ENCODE measurements around the gene TIMM21.

Gene TIMM21

DNA sequence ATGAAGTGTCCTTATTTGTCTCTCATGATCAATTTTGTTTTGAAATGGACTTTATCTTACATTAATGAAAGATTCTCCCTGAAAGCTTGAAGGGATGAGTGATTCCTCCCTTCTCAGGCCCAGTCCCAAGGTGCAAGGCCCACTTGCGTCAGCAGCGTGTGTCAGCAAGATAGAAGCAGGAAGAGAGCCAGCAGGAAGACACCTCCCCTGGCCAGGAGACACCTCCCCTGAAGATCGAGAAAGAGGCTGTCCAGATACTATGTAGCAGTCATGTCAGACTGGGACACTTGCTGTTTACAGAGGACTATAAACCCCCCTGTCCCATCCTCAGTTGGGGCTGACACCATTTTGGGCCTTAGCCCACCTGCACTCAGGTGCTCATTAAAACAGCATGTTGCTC lies 38.3 kb downstream of the TIMM21 start:
- in situ Hi-C loops (cut with HindIII; ENCODE audit: low sequenced_read_pairs): no loop called here

DNA sequence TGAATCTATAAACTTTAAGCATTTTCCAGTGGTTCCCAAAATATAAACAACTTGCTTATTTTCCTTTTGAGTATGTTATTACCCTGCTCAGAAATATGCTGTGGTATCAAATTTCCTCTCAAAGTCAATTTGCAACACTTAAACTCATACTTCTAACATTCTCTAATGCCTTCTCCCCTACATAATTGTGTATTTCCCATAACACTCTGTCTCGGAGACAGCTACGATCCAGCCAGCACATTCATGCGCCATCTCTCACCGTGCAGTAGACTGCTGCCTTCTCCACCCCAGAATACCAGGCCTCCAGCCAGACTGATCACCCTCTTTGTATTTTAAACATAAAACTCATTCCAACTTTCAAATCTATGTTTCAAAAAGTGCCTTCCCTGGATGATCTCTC lies 41.8 kb downstream of the TIMM21 start:
- in situ Hi-C loops (cut with HindIII; ENCODE audit: low sequenced_read_pairs): no loop called here

DNA sequence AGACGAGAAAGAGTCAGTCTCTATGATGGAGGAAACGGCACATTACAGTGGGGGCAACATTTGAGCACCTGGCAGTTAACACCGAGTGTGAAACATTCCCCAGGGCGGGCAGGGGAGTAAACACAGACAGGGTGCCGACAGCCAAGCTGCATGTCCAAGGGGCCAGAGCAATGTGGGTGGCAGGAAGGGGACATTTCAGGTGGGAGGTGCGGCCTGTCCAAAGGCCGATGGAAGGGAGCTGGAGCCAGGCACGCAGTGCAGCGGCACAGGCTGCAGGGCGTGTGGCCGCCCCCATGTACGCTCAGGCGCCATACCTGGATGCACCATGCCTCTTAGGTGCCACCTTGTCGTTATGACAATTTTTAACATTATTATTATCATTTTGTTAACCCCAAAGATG lies 43.3 kb downstream of the TIMM21 start:
- in situ Hi-C loops (cut with HindIII; ENCODE audit: low sequenced_read_pairs): no loop called here

DNA sequence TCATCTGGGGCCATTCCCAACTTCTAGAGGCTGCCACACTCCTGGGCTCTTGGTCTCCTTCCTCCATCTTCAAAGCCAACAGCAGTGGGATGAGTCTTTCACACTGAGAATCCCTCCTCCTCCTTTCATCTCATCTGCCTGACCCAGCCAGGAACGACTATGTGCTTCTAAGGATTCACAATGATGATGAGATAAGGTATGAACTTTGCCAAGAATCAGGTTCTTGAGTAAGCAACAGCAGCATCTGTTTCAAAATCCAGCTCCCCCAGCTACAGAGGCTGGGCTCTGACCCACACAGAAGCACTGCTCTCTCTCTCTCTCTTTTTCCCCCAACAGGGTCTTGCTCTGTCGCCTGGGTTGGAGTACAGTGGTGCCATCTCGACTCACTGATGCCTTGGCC lies 46.4 kb downstream of the TIMM21 start:
- in situ Hi-C loops (cut with HindIII; ENCODE audit: low sequenced_read_pairs): no loop called here

DNA sequence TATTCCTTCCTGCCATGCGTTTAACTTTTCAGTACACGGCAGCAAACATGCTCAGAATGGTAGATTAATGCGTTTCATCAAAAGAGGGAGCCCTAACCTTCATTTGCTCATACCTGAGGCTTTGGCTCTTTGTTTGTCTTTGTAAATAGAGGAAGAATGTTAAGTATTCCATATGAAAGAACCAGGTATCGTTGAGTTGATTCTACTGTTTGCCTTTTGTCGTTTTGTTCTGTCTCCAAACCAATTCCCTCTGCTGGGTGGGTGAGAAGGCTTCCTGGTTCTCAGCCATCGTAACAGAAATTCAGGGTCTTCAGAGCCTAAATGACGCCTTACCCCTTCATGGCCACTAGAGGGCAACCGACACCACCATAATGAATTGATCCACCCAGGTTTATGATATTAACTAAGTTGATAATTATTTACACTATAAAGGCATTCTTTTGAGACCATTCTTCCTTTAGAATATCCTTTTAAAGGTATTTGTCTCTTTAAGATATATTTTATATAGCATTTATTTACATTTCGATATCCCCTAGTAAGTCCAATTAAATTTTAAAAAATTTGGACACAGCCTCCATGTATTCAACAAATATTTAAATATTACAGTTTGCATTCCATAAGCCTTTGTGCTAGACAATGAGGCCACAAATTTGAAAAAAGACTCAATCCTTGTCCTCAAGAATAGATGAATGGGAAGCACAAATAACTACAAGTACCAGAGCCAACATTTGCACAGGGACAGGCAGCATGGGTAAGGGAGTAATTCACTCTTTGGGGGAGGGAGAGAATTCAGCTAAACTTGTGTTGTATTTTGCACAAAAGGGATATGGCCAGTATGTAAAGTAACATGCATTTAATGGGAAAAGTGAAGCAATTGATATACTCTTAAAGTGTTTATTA lies 48.1 kb downstream of the TIMM21 start:
- in situ Hi-C loops (cut with HindIII; ENCODE audit: low sequenced_read_pairs): no loop called here

DNA sequence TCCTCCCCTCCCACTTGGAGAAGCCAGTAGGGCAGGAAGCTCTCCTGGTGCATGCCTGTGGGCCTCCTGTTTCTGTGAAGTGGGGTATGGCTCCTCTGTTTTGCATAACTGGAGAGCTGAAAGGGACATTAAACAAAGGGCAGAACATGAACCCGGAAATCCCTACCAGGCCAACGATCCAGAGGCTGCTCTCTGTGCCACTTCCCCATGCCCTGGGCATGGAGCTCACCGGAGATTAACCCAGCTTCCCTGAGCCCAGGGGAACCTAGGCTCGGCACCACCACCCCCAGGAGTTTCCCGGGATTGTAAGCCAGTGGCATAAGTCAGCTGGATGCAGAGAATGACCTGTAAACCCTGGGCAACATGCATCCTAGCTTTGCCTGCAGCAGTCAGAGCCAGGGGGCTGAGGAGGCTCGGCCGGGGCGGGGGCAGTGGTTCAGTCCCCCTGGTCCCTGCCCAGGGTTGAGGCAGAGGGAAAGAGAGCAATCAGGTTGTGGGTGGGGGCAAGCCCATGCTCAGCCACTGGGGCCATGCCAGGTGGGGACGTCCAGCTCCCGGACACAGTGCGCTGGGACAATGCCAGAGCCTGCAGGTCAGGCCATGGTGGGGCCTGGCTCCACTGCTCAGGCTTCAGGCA lies 49.5 kb downstream of the TIMM21 start:
- in situ Hi-C loops (cut with HindIII; ENCODE audit: low sequenced_read_pairs): no loop called here

DNA sequence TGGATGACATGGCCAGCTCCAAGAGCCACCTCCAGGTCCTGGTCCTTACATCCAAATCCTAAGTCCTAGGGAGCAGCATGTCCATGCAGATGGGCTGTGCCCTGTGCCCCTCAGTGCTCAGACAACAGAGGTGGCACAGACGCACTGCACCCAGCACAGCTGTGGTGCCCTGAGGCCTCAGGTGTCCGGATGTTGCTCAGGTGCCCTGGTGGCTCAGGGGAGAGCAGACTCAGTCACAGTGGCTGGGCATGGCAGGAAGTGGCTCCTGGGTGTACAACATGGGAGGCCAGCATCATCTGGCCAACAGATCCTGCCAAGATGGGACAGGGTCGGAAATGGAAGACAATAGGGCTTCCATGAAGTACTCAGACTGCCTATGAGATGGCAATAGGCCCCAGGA lies 50.1 kb downstream of the TIMM21 start:
- in situ Hi-C loops (cut with HindIII; ENCODE audit: low sequenced_read_pairs): no loop called here

DNA sequence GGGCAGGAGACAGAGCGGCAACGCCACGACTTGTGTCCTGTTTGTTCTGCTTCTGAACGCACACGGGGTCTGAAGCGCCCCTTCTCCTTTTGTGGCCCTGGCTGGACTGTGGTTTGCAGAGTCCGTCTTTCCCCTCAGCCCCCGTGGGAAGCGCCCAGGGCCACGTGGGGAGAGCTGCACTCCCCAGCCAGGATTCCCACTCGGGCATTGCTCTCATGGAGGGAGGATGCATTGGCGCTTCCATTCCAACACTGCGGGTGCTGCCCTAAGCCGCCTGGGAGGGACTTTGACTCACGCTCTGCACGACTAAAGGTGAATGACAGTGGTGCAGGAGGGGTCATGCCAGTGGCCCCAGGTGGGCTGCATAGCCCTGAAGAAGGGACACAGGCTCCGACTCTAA lies 52.5 kb downstream of the TIMM21 start:
- in situ Hi-C loops (cut with HindIII; ENCODE audit: low sequenced_read_pairs): no loop called here

DNA sequence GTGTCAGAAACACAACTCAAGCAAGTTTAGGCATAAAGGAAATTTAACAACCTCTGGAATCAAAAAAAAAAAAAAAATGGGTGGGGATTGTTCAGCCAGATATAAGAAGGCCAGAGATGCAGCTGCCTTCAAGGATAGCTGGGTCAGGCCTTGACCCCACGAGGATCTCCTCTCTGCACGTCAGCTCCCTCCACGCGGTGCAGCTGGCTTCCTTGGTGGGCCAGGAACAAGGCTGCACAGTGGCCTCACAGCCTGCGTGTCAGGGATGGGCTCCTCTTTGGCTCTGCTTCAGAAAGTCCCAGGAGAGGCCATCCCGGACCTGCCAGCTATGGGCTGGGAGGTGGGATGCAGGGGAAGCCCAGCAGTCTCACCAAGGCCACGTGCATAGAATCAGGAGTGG lies 55.5 kb downstream of the TIMM21 start:
- in situ Hi-C loops (cut with HindIII; ENCODE audit: low sequenced_read_pairs): no loop called here

DNA sequence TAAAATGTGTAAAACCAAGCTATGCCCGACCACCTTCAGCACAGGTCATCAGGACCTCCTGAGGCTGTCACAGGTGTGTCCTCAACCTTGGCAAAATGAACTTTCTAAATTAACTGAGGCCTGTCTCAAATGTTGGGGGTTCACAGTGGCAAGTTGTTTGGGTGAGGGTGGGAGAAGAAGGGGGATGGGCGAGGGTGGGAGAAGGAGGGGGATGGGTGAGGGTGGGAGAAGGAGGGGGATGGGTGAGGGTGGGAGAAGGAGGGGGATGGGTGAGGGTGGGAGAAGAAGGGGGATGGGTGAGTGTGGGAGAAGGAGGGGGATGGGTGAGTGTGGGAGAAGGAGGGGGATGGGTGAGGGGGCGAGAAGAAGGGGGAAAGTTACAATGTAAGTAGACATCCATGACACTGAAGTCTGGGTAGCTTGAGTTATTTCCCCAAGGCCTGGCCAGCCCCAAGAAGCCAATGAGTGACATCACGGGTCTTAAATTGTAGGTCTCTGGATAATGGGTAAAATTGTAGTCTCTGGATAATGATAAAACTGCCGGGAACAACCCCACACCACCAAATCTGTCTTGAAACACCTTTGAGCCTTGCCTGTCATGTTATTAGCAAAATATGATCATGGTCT lies 56.3 kb downstream of the TIMM21 start:
- in situ Hi-C loops (cut with HindIII; ENCODE audit: low sequenced_read_pairs): no loop called here
